Pancreas (tissue), 10 donors: ENCODE results near the gene RNF214. TPM values are rescaled to one million over a fixed set of nuclear protein-coding genes. Genes with fewer than 3 reads are reported as not detected.

ENCODE experiments used
- ATAC-seq, 4 donors: fragments of 200-7000 bp; cut with Tn5 transposase; one replicate each; pipeline versions ENCODE4 v1.8.0 to v1.9.1; 2020; ENCODE audit warnings: mild to moderate bottlenecking in 4 of 4, moderate library complexity in 4 of 4
- DNase-seq, 6 donors: peaks; one replicate each; pipeline ENCODE4 v3.0.0-alpha.2; 2020
- FAIRE-seq: peaks from 2 replicates; lab custom pipeline; 2012; peaks lifted over from hg19 to GRCh38; lab: Jason Lieb, UNC
- H3K27ac ChIP-seq, 4 donors: fragments of 200-600 bp; sonication (generic); 1 replicate in 3 of 4; 2 replicates in 1 of 4; pipeline versions ENCODE4 v1.5.0 to v1.8.0; 2020
- H3K27me3 ChIP-seq, 4 donors: fragments of 200-600 bp; one replicate each; pipeline ENCODE4 v1.8.0; 2021
- H3K36me3 ChIP-seq, 3 donors: fragments of 200-600 bp; sonication (generic) in 1 of 3; one replicate each; pipeline versions ENCODE4 v1.5.0 to v1.8.0; 2020 to 2021
- H3K4me1 ChIP-seq, 3 donors: fragments of 200-600 bp; one replicate each; pipeline ENCODE4 v1.8.0; 2021
- H3K4me3 ChIP-seq, 4 donors: fragments of 200-600 bp; sonication (generic) in 2 of 4; one replicate each; pipeline versions ENCODE4 v1.5.0 to v1.8.0; 2020 to 2021
- H3K9me3 ChIP-seq, 4 donors: fragments of 200-600 bp; one replicate each; pipeline ENCODE4 v1.8.0; 2021
- WGBS, 2 donors: extraction: QIAGEN DNeasy Blood & Tissue Kit; methylation state at CpG; one replicate each; pipeline ENCODE4 v1.1.7; 2013; 5-methylcytosine and 5-hydroxymethylcytosine counted together
- intact Hi-C, 3 donors: fragments of 100-400 bp; cut with DNase I; formaldehyde crosslinking; loops; one replicate each; pipeline versions ENCODE4 v1.11.1 to v1.14.2; 2022
- polyA plus RNA-seq, 2 donors: library from polyadenylated mRNA; stranded (reverse); fragments of 200-250 nt; gene quantifications; one replicate each; pipeline ENCODE4 v1.2.3, GENCODE V29; 2013
- total RNA-seq, 6 donors: library from RNA; stranded (reverse); fragmentation: NEBNext Ultra II Directional in 4 of 6; extraction: Animal tissue kit (Norgen Biotek cat#: 25700) in 4 of 6; gene quantifications; one replicate each; pipeline versions ENCODE4 v1.2.1 to v1.2.4, GENCODE V29; 2021 to 2023
- TF ChIP-seq, protein P1 (sequence below), 4 donors: fragments of 200-600 bp; sonication (generic) in 3 of 4; IDR thresholded peaks; one replicate each; pipeline versions ENCODE4 v1.5.0 to v1.8.0; 2021; ENCODE audit warnings: antibody characterized with exemption in 4 of 4
- donor health status: healthy with polysubstance abuse.
- donor health status: DM: no; HTN: no; CAD: no; lungs with moderate emphysema.
- donor health status: DM: no; HTN: no; CAD: no.
- donor health status: control.
- donor health status: control.
- donor health status: Bipolar disorder and iron deficiency.
- donor health status: DM: yes; HTN: yes; CAD: no.
- donor health status: DM: no; HTN: no; CAD: no.
- donor health status: DM: no; HTN: no; CAD: no.
- donor health status: DM: yes; HTN: yes; CAD: no.

Gene RNF214
- total and polyA plus RNA-seq, 8 donors = 14.0 to 23.8 (median 19.0) TPM

DNA sequence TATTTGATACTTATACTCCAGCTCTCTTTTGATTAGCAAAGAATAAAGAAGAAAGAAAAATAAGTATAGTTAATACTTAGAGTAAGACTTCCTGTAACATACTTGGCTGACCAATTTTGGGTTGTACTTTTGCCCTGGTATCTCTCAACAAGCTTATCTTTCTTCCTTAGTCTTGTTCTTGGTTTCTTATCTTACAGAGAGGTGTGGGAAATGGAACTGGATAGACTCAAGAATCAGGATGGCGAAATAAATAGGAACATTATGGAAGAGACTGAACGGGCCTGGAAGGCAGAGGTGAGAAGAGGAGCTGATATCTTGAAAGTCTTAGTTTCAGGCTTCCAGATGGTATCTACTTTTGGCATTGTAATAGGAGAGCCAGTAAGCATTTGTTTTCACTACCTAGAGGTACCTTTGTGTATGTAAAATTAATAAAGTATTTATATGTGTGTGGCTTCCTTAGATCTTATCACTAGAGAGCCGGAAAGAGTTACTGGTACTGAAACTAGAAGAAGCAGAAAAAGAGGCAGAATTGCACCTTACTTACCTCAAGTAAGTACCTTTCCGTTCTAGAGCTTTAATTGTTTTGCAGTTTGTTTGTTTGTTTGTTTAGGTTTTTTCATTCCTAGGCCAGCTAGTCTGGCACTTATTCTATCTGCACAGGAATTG lies 47.4 kb downstream of the RNF214 start:
- no peaks in the 10 kb centered on the region for H3K27me3 ChIP-seq
- ATAC-seq (no peak), FAIRE-seq (no peak), DNase-seq (no peak)
- H3K4me3 ChIP-seq = no peak overlapping the region
- H3K27ac ChIP-seq = no peak overlapping the region
- TF ChIP-seq, protein P1, sequence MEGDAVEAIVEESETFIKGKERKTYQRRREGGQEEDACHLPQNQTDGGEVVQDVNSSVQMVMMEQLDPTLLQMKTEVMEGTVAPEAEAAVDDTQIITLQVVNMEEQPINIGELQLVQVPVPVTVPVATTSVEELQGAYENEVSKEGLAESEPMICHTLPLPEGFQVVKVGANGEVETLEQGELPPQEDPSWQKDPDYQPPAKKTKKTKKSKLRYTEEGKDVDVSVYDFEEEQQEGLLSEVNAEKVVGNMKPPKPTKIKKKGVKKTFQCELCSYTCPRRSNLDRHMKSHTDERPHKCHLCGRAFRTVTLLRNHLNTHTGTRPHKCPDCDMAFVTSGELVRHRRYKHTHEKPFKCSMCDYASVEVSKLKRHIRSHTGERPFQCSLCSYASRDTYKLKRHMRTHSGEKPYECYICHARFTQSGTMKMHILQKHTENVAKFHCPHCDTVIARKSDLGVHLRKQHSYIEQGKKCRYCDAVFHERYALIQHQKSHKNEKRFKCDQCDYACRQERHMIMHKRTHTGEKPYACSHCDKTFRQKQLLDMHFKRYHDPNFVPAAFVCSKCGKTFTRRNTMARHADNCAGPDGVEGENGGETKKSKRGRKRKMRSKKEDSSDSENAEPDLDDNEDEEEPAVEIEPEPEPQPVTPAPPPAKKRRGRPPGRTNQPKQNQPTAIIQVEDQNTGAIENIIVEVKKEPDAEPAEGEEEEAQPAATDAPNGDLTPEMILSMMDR (IDR thresholded peaks at IDR 0.05) = no peak
- H3K9me3 ChIP-seq = no peaks in the 10 kb centered on the region
- intact Hi-C loops = no loop called here
- H3K36me3 ChIP-seq = no peaks in the 10 kb centered on the region
- peaks cover 0 to 4% (median 0%) of the 10 kb centered on the region in 3 donors for H3K4me1 ChIP-seq
- 54 to 60% methylated on average over 4 of the region's 4 CpGs for WGBS, 2 donors

DNA sequence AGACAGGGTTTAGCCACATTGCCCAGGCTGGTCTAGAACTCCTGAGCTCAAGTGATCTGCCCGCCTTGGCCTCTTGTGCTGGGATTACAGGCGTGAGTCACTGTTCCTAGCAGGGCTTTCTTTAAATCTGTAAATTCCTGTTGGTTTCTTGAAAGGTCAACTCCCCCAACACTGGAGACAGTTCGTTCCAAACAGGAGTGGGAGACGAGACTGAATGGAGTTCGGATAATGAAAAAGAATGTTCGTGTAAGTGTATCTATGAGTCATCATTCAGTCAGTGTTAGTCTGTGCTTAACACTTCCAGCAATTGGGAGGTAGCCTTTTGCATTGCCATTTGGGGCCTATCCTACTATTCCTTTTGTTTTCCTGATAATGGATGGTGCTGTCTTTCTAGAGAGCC lies 48.7 kb downstream of the RNF214 start:
- TF ChIP-seq, protein P1 (IDR thresholded peaks at IDR 0.05) = no peak
- Histone ChIP-seq H3K36me3 (no peaks in the 10 kb centered on the region), H3K27me3 (no peaks in the 10 kb centered on the region), H3K27ac (no peak overlapping the region), H3K4me3 (no peak overlapping the region), H3K9me3 (no peaks in the 10 kb centered on the region), H3K4me1 (peaks cover 0 to 9% (median 9%) of the 10 kb centered on the region in 3 donors)
- 75 to 84% methylated on average over 6 of the region's 6 CpGs for WGBS, 2 donors
- DNase-seq (no peak), FAIRE-seq (no peak), ATAC-seq (peak in 2 of 4 donors; percentile 28 to 58)
- intact Hi-C loops = no loop called here

DNA sequence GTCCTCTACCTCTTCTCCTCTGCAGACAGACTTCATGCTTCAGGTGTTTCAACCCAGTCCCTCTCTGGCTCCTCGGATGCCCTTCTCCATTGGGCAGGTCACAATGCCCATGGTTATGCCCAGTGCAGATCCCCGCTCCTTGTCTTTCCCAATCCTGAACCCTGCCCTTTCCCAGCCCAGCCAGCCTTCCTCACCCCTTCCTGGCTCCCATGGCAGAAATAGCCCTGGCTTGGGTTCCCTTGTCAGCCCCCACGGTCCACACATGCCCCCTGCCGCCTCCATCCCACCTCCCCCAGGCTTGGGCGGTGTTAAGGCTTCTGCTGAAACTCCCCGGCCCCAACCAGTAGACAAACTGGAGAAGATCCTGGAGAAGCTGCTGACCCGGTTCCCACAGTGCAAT lies 49.4 kb downstream of the RNF214 start:
- Histone ChIP-seq H3K27ac (no peak overlapping the region), H3K27me3 (no peaks in the 10 kb centered on the region), H3K36me3 (no peaks in the 10 kb centered on the region), H3K9me3 (no peaks in the 10 kb centered on the region), H3K4me3 (no peak overlapping the region), H3K4me1 (peaks cover 0 to 9% (median 9%) of the 10 kb centered on the region in 3 donors)
- ATAC-seq (no peak), FAIRE-seq (no peak), DNase-seq (no peak)
- intact Hi-C loops = no loop called here
- 93 to 94% methylated on average over 7 of the region's 7 CpGs for WGBS, 2 donors
- TF ChIP-seq, protein P1 (IDR thresholded peaks at IDR 0.05) = no peak

DNA sequence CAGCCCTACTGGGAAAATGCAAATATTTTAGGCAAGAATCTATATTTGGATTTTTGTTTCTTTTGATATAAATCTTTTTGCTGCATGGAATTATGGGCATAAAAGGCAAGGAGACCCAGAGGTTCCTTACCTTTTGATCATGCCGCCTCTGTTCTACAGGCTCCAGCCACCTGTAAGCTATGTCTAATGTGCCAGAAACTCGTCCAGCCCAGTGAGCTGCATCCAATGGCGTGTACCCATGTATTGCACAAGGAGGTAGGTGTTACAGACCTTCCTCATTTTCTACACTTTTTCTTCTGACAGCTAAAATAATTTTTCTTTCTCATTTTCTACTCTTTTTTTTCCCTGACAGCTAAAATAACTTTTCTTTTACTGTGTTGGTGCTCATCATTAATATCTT lies 50.5 kb downstream of the RNF214 start:
- Histone ChIP-seq H3K27me3 (no peaks in the 10 kb centered on the region), H3K9me3 (no peaks in the 10 kb centered on the region), H3K27ac (peak overlapping the region in 1 of 4 donors; percentile 13), H3K36me3 (no peaks in the 10 kb centered on the region), H3K4me3 (no peak overlapping the region), H3K4me1 (peaks cover 0 to 14% (median 9%) of the 10 kb centered on the region in 3 donors)
- FAIRE-seq = no peak
- TF ChIP-seq, protein P1 (IDR thresholded peaks at IDR 0.05) = no peak
- peak; percentile 75 to 87 (median 82) for ATAC-seq
- WGBS, 2 donors = 48 to 55% methylated on average over 3 of the region's 3 CpGs
- intact Hi-C loops = no loop called here
- DNase-seq = peak in 4 of 6 donors; percentile 54 to 69 (median 60)

DNA sequence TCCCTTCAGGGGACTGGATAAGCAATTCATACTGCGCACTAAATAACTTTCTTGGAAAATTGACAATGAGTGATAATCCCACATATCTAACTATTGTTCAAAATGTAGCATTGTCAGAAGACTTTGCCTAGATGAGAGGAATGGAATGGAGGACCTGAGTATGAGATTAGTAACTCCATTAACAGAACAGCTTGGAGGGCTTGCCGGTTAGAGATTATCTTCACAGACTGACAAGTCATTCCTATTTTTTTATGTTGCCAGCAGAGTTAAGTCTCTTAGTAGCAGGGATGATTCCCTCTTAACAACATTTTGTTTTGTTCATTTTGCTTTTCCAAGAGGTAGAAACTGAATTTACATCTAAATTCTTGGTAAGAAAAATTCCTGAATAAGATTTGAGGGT lies 51.6 kb downstream of the RNF214 start:
- FAIRE-seq (no peak), ATAC-seq (no peak), DNase-seq (no peak)
- H3K4me1 ChIP-seq = peaks cover 7 to 19% (median 9%) of the 10 kb centered on the region in 3 donors
- intact Hi-C loops = no loop called here
- H3K27me3 ChIP-seq = no peaks in the 10 kb centered on the region
- H3K27ac ChIP-seq = no peak overlapping the region
- H3K4me3 ChIP-seq = no peak overlapping the region
- H3K9me3 ChIP-seq = no peaks in the 10 kb centered on the region
- 58 to 67% methylated on average over 2 of the region's 2 CpGs for WGBS, 2 donors
- TF ChIP-seq, protein P1 (IDR thresholded peaks at IDR 0.05) = no peak
- peaks cover 0 to 2% (median under 1%) of the 10 kb centered on the region in 3 donors for H3K36me3 ChIP-seq
